ENCODE measurements around the gene MCC. TPM values are rescaled to one million over a fixed set of nuclear protein-coding genes. Genes with fewer than 3 reads are reported as not detected.

MCC gene
- total RNA-seq, 1 experiment from 2014 or later: 23.5 TPM

DNA sequence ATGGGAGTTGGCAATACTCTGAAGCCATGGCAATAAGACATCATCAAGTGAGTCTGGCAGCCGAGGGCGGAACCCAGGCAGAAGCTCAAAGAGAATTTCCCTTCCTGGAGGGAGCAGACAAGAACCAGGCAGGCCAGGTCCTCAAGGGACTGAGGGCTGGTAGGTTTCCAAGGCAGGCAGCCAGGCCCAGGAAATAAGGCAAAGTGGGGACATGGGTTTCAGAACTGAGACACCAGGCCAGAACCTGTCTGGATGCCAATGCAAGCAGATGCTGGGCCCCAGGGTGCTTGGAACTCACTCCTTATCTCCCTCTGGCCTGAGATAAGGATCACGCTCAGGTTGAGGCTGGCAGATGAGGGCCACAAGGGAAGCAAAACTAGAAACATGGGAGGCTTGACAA, 62.3 kb downstream of the MCC start (continued):
- no peak for TF ChIP-seq USF1 (CRISPR knock-in tag; IDR thresholded peaks at IDR 0.05)
- TF ChIP-seq, protein P1, sequence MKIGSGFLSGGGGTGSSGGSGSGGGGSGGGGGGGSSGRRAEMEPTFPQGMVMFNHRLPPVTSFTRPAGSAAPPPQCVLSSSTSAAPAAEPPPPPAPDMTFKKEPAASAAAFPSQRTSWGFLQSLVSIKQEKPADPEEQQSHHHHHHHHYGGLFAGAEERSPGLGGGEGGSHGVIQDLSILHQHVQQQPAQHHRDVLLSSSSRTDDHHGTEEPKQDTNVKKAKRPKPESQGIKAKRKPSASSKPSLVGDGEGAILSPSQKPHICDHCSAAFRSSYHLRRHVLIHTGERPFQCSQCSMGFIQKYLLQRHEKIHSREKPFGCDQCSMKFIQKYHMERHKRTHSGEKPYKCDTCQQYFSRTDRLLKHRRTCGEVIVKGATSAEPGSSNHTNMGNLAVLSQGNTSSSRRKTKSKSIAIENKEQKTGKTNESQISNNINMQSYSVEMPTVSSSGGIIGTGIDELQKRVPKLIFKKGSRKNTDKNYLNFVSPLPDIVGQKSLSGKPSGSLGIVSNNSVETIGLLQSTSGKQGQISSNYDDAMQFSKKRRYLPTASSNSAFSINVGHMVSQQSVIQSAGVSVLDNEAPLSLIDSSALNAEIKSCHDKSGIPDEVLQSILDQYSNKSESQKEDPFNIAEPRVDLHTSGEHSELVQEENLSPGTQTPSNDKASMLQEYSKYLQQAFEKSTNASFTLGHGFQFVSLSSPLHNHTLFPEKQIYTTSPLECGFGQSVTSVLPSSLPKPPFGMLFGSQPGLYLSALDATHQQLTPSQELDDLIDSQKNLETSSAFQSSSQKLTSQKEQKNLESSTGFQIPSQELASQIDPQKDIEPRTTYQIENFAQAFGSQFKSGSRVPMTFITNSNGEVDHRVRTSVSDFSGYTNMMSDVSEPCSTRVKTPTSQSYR (CRISPR knock-in tag; IDR thresholded peaks at IDR 0.05): no peak
- TF ChIP-seq JAZF1 (CRISPR knock-in tag; IDR thresholded peaks at IDR 0.05): no peak
- TF ChIP-seq, protein P2, sequence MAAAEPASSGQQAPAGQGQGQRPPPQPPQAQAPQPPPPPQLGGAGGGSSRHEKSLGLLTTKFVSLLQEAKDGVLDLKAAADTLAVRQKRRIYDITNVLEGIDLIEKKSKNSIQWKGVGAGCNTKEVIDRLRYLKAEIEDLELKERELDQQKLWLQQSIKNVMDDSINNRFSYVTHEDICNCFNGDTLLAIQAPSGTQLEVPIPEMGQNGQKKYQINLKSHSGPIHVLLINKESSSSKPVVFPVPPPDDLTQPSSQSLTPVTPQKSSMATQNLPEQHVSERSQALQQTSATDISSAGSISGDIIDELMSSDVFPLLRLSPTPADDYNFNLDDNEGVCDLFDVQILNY (CRISPR knock-in tag; IDR thresholded peaks at IDR 0.05): no peak
- TF ChIP-seq TEAD1 (CRISPR knock-in tag; IDR thresholded peaks at IDR 0.05): no peak
- TF ChIP-seq ZNF416 (CRISPR knock-in tag; IDR thresholded peaks at IDR 0.05): no peak
- no peak for TF ChIP-seq ZNF121 (CRISPR knock-in tag; IDR thresholded peaks at IDR 0.05)
- no peak for TF ChIP-seq CREM (CRISPR knock-in tag; IDR thresholded peaks at IDR 0.05)

DNA sequence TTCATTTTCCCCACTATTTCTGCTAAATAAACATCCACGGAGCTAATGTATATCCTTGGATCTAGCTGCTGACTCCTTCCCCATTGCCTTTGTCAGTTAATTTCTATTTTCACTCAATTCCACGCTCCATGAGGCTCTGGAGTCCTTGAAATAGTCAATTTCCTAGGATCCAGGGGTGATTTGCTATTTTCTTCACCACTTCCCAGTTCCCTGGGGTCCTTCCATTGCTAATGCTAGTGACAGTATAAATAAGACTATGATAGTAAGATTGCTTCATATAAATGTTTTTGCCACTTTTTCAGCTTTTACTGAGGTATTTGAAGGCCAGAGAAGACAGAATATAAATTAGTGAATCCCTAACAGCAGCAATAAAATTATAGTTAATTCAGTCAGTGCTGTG, 66.6 kb downstream of the MCC start:
- ChIA-PET CTCF (interaction anchor here (0.6 to 1.1 kb wide), 2 partner anchors 190 to 477 kb away, joined by 3 read pairs; no protein-coding TSS in a partner anchor), POLR2A (no interaction called here)
- H3K9me3 Mint-ChIP-seq: no peaks in the 10 kb centered on the region
- H3K4me1 Mint-ChIP-seq: no peaks in the 10 kb centered on the region
- no peak overlapping the region for H3K4me3 Mint-ChIP-seq
- DNase-seq (ENCODE audit: low spot score) (no peak), ATAC-seq (no peak)
- no peaks in the 10 kb centered on the region for H3K36me3 Mint-ChIP-seq
- H3K27me3 Mint-ChIP-seq (ENCODE audit: low read depth): no peaks in the 10 kb centered on the region
- no peak for TF ChIP-seq EMX1 (CRISPR knock-in tag; IDR thresholded peaks at IDR 0.05)
- TF ChIP-seq CDX4 (CRISPR knock-in tag; IDR thresholded peaks at IDR 0.05; ENCODE audit: borderline replicate concordance): no peak
- no peak for TF ChIP-seq USF2 (CRISPR knock-in tag; IDR thresholded peaks at IDR 0.05)
- TF ChIP-seq NR1H2 (CRISPR knock-in tag; IDR thresholded peaks at IDR 0.05): no peak
- no peak for TF ChIP-seq MAX (CRISPR knock-in tag; IDR thresholded peaks at IDR 0.05)
- no peak for TF ChIP-seq ZNF532 (CRISPR knock-in tag; IDR thresholded peaks at IDR 0.05; ENCODE audit: borderline replicate concordance)
- no peak for TF ChIP-seq PRRX2 (CRISPR knock-in tag; IDR thresholded peaks at IDR 0.05)
- TF ChIP-seq, protein P3, sequence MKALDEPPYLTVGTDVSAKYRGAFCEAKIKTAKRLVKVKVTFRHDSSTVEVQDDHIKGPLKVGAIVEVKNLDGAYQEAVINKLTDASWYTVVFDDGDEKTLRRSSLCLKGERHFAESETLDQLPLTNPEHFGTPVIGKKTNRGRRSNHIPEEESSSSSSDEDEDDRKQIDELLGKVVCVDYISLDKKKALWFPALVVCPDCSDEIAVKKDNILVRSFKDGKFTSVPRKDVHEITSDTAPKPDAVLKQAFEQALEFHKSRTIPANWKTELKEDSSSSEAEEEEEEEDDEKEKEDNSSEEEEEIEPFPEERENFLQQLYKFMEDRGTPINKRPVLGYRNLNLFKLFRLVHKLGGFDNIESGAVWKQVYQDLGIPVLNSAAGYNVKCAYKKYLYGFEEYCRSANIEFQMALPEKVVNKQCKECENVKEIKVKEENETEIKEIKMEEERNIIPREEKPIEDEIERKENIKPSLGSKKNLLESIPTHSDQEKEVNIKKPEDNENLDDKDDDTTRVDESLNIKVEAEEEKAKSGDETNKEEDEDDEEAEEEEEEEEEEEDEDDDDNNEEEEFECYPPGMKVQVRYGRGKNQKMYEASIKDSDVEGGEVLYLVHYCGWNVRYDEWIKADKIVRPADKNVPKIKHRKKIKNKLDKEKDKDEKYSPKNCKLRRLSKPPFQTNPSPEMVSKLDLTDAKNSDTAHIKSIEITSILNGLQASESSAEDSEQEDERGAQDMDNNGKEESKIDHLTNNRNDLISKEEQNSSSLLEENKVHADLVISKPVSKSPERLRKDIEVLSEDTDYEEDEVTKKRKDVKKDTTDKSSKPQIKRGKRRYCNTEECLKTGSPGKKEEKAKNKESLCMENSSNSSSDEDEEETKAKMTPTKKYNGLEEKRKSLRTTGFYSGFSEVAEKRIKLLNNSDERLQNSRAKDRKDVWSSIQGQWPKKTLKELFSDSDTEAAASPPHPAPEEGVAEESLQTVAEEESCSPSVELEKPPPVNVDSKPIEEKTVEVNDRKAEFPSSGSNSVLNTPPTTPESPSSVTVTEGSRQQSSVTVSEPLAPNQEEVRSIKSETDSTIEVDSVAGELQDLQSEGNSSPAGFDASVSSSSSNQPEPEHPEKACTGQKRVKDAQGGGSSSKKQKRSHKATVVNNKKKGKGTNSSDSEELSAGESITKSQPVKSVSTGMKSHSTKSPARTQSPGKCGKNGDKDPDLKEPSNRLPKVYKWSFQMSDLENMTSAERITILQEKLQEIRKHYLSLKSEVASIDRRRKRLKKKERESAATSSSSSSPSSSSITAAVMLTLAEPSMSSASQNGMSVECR (CRISPR knock-in tag; IDR thresholded peaks at IDR 0.05; ENCODE audit: borderline replicate concordance): no peak
- TF ChIP-seq TCF7 (CRISPR knock-in tag; IDR thresholded peaks at IDR 0.05; ENCODE audit: low read depth): no peak
- TF ChIP-seq RORB (CRISPR knock-in tag; IDR thresholded peaks at IDR 0.05): no peak
- H3K27ac Mint-ChIP-seq: no peak overlapping the region
